Thoracic aorta (tissue), 2 donors: ENCODE measurements around the gene SMIM44. TPM values are rescaled to one million over a fixed set of nuclear protein-coding genes. Genes with fewer than 3 reads are reported as not detected.

Experiments
- ATAC-seq: fragments of 150-250 bp; one replicate; pipeline ENCODE4 v1.8.0; 2017; ENCODE audit warnings: low read depth; ENCODE audit not compliant: insufficient number of reproducible peaks, low FRiP score
- DNase-seq: peaks from one replicate; pipeline ENCODE4 v3.0.0-alpha.2; 2020; ENCODE audit warnings: low spot score
- H3K27ac ChIP-seq, 2 donors: fragments of 200-600 bp; sonication (generic); 1 replicate in 1 of 2; 2 replicates in 1 of 2; pipeline ENCODE4 v1.5.1; 2016; ENCODE audit warnings: mild to moderate bottlenecking in 2 of 2, moderate library complexity in 2 of 2
- H3K27me3 ChIP-seq: fragments of 200-600 bp; sonication (generic); replicated peaks from 2 replicates; pipeline ENCODE4 v1.6.0; 2016; ENCODE audit warnings: mild to moderate bottlenecking; ENCODE audit not compliant: insufficient read depth
- H3K36me3 ChIP-seq: fragments of 200-600 bp; sonication (generic); one replicate; pipeline ENCODE4 v1.5.1; 2016
- H3K4me1 ChIP-seq, 2 donors: fragments of 200-600 bp; sonication (generic); 1 replicate in 1 of 2; 2 replicates in 1 of 2; pipeline versions ENCODE4 v1.5.1 to v1.6.0; 2016; ENCODE audit warnings: low read depth in 2 of 2, mild to moderate bottlenecking in 1 of 2; ENCODE audit not compliant: control insufficient read depth in 1 of 2
- H3K4me3 ChIP-seq: fragments of 200-600 bp; sonication (generic); 2 replicates; pipeline ENCODE4 v1.5.1; 2016; ENCODE audit warnings: mild to moderate bottlenecking
- H3K9me3 ChIP-seq: fragments of 200-600 bp; sonication (generic); 2 replicates; pipeline ENCODE4 v1.5.1; 2016
- total RNA-seq, 2 donors: library from RNA; depleted of rRNA; stranded (reverse); fragments of >200 nt; gene quantifications; one replicate each; pipeline versions ENCODE4 v1.1.0 to v1.2.3, GENCODE V29; 2016
- TF ChIP-seq, protein P1 (sequence below): fragments of 200-600 bp; sonication (generic); IDR thresholded peaks from one replicate; pipeline ENCODE4 v1.5.1; 2019; ENCODE audit warnings: antibody characterized with exemption

SMIM44 gene
- total RNA-seq, 2 donors from 2014 or later: not detected

DNA sequence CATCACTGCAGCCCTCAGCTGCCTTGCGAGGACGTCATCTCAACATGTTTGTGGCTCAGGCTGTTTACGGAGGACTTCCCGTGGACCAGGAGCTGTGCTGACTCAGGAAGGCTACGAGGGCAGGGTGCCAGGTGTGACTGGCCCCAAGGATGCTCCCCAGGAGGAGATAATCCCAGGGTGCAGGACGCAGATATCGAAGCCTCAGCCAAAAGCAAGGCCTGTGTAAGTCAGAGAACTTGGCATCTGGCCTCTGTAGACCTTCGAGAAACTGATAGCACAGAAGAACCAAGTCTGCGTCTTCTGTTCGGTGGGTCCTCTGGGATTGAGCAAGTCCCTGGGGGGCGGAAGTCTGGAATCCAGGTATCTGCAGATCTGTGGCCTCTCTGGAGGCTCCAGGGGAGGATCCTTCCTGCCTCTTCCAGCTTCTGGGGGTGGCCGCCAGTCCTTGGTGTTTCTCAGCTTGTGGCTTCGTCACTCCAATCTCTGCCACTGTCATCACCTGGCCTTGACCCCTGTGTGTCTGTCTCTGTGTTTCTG is 19.9 kb upstream of the SMIM44 start:
- Histone ChIP-seq H3K4me3 (no peak overlapping the region), H3K4me1 (peaks cover 13 to 26% of the 10 kb centered on the region in 2 donors), H3K9me3 (no peaks in the 10 kb centered on the region), H3K27me3 (no peaks in the 10 kb centered on the region), H3K36me3 (no peaks in the 10 kb centered on the region), H3K27ac (no peak overlapping the region)
- TF ChIP-seq, protein P1, sequence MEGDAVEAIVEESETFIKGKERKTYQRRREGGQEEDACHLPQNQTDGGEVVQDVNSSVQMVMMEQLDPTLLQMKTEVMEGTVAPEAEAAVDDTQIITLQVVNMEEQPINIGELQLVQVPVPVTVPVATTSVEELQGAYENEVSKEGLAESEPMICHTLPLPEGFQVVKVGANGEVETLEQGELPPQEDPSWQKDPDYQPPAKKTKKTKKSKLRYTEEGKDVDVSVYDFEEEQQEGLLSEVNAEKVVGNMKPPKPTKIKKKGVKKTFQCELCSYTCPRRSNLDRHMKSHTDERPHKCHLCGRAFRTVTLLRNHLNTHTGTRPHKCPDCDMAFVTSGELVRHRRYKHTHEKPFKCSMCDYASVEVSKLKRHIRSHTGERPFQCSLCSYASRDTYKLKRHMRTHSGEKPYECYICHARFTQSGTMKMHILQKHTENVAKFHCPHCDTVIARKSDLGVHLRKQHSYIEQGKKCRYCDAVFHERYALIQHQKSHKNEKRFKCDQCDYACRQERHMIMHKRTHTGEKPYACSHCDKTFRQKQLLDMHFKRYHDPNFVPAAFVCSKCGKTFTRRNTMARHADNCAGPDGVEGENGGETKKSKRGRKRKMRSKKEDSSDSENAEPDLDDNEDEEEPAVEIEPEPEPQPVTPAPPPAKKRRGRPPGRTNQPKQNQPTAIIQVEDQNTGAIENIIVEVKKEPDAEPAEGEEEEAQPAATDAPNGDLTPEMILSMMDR: no peak
- ATAC-seq (no peak), DNase-seq (no peak)

GRCh38 chr19:3501780-3502179 is 18.5 kb upstream of the SMIM44 start:
- DNase-seq (no peak), ATAC-seq (no peak)
- Histone ChIP-seq H3K4me3 (no peak overlapping the region), H3K36me3 (no peaks in the 10 kb centered on the region), H3K4me1 (peaks cover 13 to 19% of the 10 kb centered on the region in 2 donors), H3K27ac (no peak overlapping the region), H3K27me3 (no peaks in the 10 kb centered on the region), H3K9me3 (no peaks in the 10 kb centered on the region)
- TF ChIP-seq, protein P1: no peak

DNA sequence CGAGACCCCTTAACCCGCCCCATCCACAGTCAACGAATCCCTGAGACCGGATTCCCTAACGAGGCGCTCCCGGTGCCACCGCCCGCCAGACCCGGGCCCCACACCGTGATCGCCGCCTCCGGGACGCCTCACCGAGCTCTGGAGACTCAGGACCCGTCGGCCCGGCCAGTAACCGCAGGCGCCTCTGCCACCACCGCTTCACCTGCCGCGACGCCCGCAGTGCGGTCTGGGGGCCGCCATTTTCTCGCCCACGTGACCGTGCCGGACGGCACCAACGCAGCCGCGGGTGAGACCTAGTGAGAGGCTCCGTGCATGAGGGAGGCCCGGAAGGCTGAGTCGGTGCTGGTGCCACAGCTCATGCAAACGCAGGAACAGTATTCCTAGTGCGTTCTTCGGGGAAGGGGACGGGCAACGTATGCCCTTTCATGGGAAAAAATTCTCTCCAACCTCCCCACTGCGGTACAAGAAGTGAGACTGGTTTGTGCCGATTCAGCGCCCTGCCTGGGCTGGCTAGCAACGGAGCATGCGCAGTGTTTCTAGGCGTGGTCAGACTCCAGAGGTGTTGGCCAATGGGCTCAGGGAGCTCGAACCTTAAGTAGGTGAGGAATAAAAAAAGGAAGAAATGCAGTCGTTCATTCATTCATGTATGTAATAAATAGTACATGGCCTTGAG is 17.3 kb upstream of the SMIM44 start, which contains the start of gene DOHH:
DOHH (minus strand) TSS at position 246 of the 673 bp plus-strand sequence. CDS start 3,860 bp downstream, outside the sequence.
- Histone ChIP-seq H3K4me3 (peak within 1 kb of the TSS; percentile 87), H3K4me1 (peaks cover 13 to 18% of the 10 kb centered on the region in 2 donors), H3K36me3 (peaks cover 3% of the 10 kb centered on the region), H3K27ac (peak within 1 kb of the TSS; percentile 76 to 92), H3K27me3 (no peaks in the 10 kb centered on the region), H3K9me3 (no peaks in the 10 kb centered on the region)
- TF ChIP-seq, protein P1: no peak
- ATAC-seq: peak; percentile 71
- peak; percentile 85 for DNase-seq

DNA sequence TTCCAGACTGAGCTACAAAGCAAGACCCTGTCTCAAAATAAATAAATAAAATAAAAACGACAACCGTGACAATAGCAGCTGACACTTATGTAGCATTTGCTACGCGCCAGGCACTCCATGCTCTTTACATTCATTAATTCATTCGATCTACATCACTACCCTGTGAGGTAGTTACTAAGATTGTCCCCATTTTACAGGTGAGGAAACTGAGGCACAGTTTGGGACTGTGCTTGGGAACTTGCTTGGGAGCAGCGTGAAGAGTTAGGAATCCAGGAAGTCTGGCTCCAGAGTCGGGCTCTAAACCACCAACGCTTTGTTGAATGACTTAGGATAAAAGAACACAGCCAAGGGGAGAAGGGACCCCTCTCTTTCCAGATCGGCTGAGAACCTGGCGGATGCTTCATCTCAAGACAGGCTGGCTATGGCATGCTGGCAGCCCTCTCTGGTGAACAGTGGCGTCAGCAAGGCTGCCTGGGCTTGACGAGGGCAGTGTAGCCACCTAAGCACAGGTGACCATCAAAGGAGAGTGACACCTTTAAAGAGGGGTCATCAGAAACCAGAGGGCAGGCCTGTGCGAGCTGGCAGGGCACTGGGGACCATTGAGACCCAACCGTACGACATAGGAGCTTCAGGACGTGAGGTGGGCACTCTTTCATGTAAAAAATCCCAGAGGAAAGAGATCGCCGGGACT is 16.6 kb upstream of the SMIM44 start:
- H3K4me1 ChIP-seq: peaks cover 10 to 14% of the 10 kb centered on the region in 2 donors
- ATAC-seq: no peak
- TF ChIP-seq, protein P1: no peak
- peaks cover 9% of the 10 kb centered on the region for H3K36me3 ChIP-seq
- no peaks in the 10 kb centered on the region for H3K9me3 ChIP-seq
- H3K4me3 ChIP-seq: peak overlapping the region; percentile 87
- peak overlapping the region in 1 of 2 donors; percentile 76 for H3K27ac ChIP-seq
- H3K27me3 ChIP-seq: no peaks in the 10 kb centered on the region
- no peak for DNase-seq
